ENCODE data around the gene TMEM231. TPM values are rescaled to one million over a fixed set of nuclear protein-coding genes. Genes with fewer than 3 reads are reported as not detected.

The TMEM231 gene
- total RNA-seq, 2 experiments from 2014 or later = 1.9 to 2.2 TPM

DNA sequence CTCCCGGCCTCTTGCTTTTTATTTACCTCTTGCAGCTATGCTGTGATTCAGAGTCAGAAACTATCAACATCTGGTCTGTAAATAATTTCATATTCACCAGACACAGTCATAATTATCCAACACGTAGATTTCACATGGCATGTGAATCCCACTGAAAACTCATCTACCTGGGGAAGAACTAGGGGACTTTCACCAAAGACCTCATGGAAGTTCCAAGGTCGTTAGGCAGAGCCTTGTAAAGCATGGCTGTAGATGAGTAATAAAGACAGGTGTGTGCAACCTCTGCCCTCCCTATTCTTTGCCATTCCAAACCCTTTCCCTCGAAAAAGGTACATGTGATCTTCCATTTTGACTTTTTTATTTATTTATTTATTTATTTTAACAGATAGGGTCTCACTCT lies 18.3 kb downstream of the TMEM231 start:
- no peaks in the 10 kb centered on the region for H3K9me3 Mint-ChIP-seq
- no peaks in the 10 kb centered on the region for H3K36me3 Mint-ChIP-seq (ENCODE audit: low read depth)
- ChIA-PET POLR2A (no interaction called here), CTCF (interaction anchor here (0.9 to 1.4 kb wide), 3 partner anchors 14 to 73 kb away, joined by 3 to 5 read pairs (median 4); no protein-coding TSS in a partner anchor)
- peaks cover 3% of the 10 kb centered on the region for H3K4me1 Mint-ChIP-seq
- DNase-seq = no peak
- no peaks in the 10 kb centered on the region for H3K27me3 Mint-ChIP-seq
- H3K4me3 Mint-ChIP-seq = no peak overlapping the region
- H3K27ac Mint-ChIP-seq = no peak overlapping the region

DNA sequence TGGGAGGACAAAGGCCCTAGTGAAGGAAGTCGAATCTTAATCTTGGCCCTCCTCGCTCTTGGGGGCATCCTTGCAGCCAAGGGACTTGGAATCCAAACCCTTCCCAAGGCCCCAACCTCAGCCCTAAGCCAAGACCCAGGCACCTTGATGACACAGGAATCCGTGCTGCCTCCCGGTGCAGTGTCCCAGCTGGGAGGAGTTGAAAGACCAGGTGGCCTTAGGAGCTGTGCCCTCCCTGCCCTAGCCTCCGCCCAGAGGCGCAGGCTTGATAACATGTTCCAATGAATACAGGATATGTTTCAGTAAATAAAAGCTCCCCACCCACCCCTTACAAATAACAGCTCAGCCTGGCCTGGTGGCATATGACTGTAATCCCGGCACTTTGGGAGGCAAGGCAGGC lies 20.2 kb downstream of the TMEM231 start, which contains the start of gene CHST5:
CHST5 (minus strand) TSS at position 208 of the 400 bp plus-strand sequence. CDS start 5,724 bp downstream, outside the sequence.
- H3K4me1 Mint-ChIP-seq = peaks cover 3% of the 10 kb centered on the region
- no peaks in the 10 kb centered on the region for H3K9me3 Mint-ChIP-seq
- no peaks in the 10 kb centered on the region for H3K36me3 Mint-ChIP-seq (ENCODE audit: low read depth)
- ChIA-PET CTCF (interaction anchor here (1.3 to 1.7 kb wide), 2 partner anchors 19 to 337 kb away, joined by 3 to 4 read pairs; no protein-coding TSS in a partner anchor), POLR2A (no interaction called here)
- no peak for DNase-seq
- H3K27ac Mint-ChIP-seq = no peak within 1 kb of the TSS
- H3K27me3 Mint-ChIP-seq = no peaks in the 10 kb centered on the region
- no peak within 1 kb of the TSS for H3K4me3 Mint-ChIP-seq

DNA sequence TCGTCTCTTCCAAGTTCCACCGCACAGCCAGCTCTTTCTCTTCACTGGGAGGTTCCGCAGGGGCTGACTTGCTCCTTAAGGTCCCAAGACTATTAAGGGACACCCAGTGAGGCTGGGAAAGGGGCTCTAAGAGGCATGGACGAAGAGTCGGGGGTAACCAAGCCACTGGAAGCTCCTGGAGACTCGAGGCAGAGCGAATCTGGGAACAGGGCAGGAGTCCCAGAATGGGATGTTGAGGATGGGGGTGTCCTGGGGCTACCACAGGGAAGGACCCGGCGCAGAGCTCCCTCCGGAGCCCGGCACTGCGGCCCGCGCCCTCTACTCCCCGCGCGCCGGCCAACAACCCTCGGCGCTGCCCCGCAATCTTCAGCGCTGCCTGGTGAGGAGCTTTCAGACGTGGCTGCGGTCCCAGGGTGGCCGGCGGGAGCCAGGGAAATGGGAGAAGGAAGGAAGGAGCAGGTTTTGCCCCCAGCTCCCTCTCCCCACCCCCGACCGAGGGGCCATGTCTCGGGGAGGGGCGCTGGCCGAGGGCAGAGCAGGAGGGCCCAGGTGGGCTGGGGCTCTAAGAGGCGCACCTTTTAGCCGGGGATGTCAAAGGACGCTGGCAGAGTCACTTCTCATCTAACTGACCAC lies 20.7 kb downstream of the TMEM231 start:
- Mint-ChIP-seq H3K27ac (no peak overlapping the region), H3K27me3 (no peaks in the 10 kb centered on the region), H3K4me1 (peaks cover under 1% of the 10 kb centered on the region), H3K36me3 (ENCODE audit: low read depth) (no peaks in the 10 kb centered on the region), H3K9me3 (no peaks in the 10 kb centered on the region), H3K4me3 (no peak overlapping the region)
- DNase-seq = no peak
- POLR2A ChIA-PET = interaction anchor here (0.7 kb wide), 1 partner anchor 258 kb away, joined by 3 read pairs; no protein-coding TSS in a partner anchor
- CTCF ChIA-PET = interaction anchor here (0.6 to 1.9 kb wide), 3 partner anchors 18 to 1259 kb away, joined by 4 to 9 read pairs (median 4); no protein-coding TSS in a partner anchor

DNA sequence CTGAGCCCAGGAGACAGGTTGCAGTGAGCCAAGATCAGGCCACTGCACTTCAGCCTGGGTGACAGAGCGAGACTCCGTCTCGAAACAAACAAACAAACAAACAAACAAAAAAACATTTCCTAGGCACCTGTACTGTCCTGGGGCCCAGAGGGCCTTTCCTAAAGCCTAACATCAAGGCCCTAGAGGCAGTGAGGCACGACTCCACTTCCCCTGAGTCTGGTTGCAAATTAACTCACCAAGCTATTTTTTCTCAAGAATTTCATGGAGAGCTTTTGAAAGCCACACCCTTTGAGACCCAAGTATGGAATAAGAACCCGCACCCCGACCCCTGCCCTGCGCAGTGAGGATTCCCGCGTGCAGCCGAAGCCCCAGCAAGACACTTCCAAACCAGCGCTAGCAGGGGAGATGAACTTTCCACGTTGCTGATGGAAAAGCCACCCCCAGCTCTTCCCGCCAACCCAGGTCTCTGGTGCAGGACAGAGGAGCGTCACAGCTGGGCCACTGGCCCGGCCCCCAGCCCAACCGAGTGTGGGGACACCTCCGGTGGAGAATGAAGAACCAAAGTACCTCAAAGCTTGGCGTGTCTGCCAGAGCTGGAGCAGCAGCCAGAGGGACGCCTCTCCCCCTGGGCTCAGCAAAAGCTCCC lies 21.4 kb downstream of the TMEM231 start:
- ChIA-PET CTCF (interaction anchor here (0.6 to 1.9 kb wide), 3 partner anchors 17 to 1259 kb away, joined by 4 to 9 read pairs (median 4); no protein-coding TSS in a partner anchor), POLR2A (interaction anchor here (0.7 kb wide), 1 partner anchor 258 kb away, joined by 3 read pairs; no protein-coding TSS in a partner anchor)
- Mint-ChIP-seq H3K36me3 (ENCODE audit: low read depth) (no peaks in the 10 kb centered on the region), H3K4me3 (no peak overlapping the region), H3K27ac (no peak overlapping the region), H3K9me3 (no peaks in the 10 kb centered on the region), H3K4me1 (no peaks in the 10 kb centered on the region), H3K27me3 (no peaks in the 10 kb centered on the region)
- DNase-seq = no peak

DNA sequence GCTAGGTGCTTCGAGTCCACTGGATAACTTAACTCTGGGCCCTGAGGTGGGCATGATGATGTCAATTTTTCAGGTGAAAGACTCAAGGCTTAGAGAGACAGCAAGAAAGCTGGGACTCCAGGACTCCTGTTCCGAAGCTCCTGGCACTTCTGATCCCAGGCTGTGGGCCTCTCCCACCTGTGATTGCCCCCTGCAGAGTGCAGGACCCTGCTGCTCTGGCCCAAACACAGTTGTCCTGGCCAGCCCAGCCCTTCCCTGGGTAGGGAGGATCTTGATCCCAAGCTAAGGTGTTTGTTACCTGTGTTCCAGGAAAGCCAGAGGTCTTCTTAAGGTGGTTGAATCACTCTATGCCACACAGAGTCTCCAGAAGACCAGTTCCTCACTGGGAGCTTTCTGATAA lies 23.3 kb downstream of the TMEM231 start:
- no peak for DNase-seq
- no peaks in the 10 kb centered on the region for H3K36me3 Mint-ChIP-seq (ENCODE audit: low read depth)
- no peaks in the 10 kb centered on the region for H3K27me3 Mint-ChIP-seq
- ChIA-PET POLR2A (no interaction called here), CTCF (interaction anchor here (1.5 to 2.1 kb wide), 3 partner anchors 8 to 17 kb away, joined by 5 to 11 read pairs (median 7); no protein-coding TSS in a partner anchor)
- H3K9me3 Mint-ChIP-seq = no peaks in the 10 kb centered on the region
- H3K27ac Mint-ChIP-seq = no peak overlapping the region
- H3K4me3 Mint-ChIP-seq = no peak overlapping the region
- H3K4me1 Mint-ChIP-seq = no peaks in the 10 kb centered on the region

DNA sequence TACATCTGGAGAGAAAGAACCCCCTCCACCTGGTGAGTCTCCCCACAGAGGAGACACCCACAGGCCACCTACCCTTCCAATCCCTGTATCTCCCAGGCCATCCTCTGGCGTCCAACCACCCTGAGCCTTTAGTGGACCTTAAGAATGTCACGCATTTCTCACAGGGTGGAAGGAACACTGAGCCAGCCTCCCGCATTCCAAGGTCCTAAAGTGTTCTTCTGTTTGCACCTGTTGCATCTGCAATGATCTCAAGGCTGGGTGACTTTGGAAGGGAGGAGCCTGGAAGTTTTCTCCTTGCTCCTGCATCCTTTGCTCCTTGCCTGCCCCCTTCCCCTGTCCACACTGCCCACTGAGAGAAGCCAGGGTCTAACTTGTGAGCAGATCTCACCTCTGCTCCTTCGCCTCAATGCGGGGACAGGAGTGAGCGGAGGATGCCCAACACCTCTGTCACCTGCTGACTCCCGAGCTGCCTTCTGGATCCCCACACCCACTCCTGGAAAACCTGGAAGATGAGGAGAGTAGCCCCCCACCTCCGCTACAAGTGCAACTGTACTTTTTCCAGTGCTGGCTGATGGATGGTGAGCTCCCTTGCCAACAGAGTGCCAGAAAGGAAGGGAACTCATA lies 23.8 kb downstream of the TMEM231 start:
- H3K4me3 Mint-ChIP-seq = no peak overlapping the region
- H3K36me3 Mint-ChIP-seq (ENCODE audit: low read depth) = no peaks in the 10 kb centered on the region
- no peak overlapping the region for H3K27ac Mint-ChIP-seq
- H3K4me1 Mint-ChIP-seq = no peaks in the 10 kb centered on the region
- DNase-seq = no peak
- POLR2A ChIA-PET = no interaction called here
- no peaks in the 10 kb centered on the region for H3K9me3 Mint-ChIP-seq
- H3K27me3 Mint-ChIP-seq = no peaks in the 10 kb centered on the region
- CTCF ChIA-PET = interaction anchor here (0.9 to 2.1 kb wide), 4 partner anchors 8 to 56 kb away, joined by 3 to 11 read pairs (median 6); no protein-coding TSS in a partner anchor

DNA sequence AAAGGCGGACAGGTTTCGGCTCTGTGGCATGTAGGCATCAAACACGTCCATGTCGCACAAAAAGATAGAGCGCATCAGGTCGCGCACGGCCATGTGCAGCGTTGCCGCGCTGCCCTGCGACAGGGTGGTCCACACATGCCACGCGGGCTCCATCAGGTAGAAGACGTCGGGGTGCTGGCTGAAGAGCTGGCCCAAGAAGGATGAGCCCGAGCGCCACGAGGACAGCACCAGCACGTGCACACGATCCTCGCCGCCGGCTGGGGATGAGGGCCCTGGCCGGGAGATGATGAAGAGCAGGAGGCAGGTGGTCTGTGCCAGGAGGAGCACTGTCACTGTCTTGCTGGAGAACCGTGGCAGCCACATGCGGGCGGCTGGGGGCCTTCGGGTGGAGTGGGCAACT lies 26.1 kb downstream of the TMEM231 start:
- Mint-ChIP-seq H3K36me3 (ENCODE audit: low read depth) (no peaks in the 10 kb centered on the region), H3K4me1 (no peaks in the 10 kb centered on the region), H3K27me3 (no peaks in the 10 kb centered on the region), H3K9me3 (no peaks in the 10 kb centered on the region), H3K27ac (no peak overlapping the region), H3K4me3 (no peak overlapping the region)
- no peak for DNase-seq
- ChIA-PET POLR2A (no interaction called here), CTCF (no interaction called here)

DNA sequence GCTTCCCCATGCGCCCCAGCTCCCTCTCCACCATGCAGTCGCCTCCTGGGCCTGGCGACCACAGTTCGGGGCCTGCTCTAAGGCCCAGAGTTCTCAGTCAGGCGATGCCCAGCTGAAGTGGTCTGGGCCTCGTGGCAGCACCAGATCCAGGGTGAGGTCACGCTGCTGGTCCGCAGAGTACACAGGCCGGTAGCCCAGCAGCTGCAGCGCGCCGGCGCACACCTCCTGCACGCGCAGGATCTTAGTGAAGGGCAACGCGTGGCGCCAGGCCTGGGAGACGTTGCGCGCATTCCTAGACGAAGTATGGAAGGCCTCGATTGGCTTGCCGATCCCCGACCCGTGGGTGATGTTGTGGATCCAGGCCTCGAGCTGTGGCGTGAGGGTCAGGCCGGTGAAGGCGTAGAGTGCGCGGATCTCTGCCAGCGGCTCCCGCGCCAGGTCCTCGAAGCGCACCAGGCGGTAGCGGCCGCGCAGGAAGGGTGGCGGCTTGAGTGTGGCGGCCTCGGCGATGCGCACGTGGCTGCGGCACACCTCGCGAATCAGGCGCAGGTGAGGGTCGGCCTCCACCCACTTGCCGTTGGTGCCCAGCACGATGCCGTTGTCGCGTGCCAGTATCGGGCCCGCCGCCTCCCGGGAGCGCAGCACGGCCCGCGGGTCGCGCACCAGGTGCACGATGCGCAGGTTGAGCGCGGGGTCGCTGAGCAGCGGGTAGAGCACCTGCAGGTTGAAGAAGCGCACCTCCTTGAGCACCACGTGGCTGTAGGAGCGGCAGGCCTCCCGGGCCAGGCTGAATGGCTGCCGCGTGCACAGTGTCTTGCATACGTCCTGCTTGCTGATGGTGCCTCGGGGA lies 26.8 kb downstream of the TMEM231 start:
- POLR2A ChIA-PET = no interaction called here
- H3K4me1 Mint-ChIP-seq = no peaks in the 10 kb centered on the region
- H3K27ac Mint-ChIP-seq = no peak overlapping the region
- H3K27me3 Mint-ChIP-seq = no peaks in the 10 kb centered on the region
- H3K9me3 Mint-ChIP-seq = no peaks in the 10 kb centered on the region
- DNase-seq = no peak
- CTCF ChIA-PET = interaction anchor here (1.2 kb wide), 1 partner anchor 13 kb away, joined by 4 read pairs; no protein-coding TSS in a partner anchor
- H3K4me3 Mint-ChIP-seq = no peak overlapping the region
- H3K36me3 Mint-ChIP-seq (ENCODE audit: low read depth) = no peaks in the 10 kb centered on the region

DNA sequence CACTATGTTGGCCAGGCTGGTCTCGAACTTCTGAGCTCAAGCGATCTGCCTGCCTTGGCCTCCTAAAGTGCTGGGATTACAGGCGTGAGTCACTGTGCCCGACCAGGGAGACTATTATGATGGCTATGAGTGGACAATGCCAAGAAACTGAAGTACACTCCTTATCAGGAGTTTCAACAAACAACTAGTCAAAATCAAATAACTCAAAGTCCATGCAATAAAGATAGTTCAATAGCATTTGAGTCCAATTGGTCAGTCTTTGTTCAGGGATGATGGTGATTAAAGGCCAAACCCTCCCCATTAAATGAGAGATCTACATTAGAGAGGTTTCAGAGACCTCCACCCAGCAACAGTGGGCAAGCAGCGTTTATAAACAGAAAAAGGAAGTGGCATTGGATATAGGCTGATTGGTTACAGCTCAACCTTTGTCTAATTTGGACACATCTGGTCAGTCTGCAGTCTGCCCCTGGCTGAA lies 28.2 kb downstream of the TMEM231 start:
- Mint-ChIP-seq H3K4me1 (no peaks in the 10 kb centered on the region), H3K27me3 (no peaks in the 10 kb centered on the region), H3K9me3 (no peaks in the 10 kb centered on the region), H3K27ac (no peak overlapping the region), H3K4me3 (no peak overlapping the region), H3K36me3 (ENCODE audit: low read depth) (no peaks in the 10 kb centered on the region)
- DNase-seq = no peak
- ChIA-PET POLR2A (no interaction called here), CTCF (no interaction called here)

DNA sequence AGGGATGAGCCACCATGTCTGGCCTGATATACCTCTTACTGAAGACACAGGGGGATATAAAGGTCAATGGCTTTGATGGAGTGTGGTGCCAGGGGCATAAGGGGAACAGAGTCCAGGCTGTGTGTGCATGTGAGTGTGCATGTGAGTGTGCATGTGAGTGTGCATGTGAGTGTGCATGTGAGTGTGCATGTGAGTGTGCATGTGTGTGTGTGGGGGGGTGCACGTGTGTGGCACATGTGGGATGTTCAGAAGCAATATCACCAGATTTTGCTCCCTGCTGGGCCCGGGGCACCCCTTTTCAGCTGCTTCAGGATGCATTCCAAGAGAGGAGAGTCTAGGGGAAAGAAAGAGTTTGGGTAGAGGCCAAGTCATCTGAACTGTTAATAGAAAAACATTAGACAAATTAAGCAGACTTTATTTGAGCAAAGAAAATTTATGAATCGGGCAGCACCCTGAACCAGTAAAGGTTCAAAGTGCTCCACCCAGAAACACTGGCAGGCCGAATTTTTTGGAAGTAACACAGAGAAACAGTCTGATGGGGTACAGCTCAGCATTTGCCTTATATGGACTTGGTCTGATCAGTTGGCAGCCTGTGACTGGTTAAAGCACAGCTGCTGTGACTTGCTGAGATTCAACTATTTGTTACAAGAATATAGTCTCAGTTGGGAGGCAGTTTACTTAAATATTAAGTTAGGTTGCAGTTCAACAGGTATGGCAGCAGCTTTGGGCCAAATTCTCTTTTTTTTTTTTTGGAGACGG lies 29.8 kb downstream of the TMEM231 start:
- H3K9me3 Mint-ChIP-seq = no peaks in the 10 kb centered on the region
- ChIA-PET CTCF (no interaction called here), POLR2A (no interaction called here)
- H3K4me1 Mint-ChIP-seq = no peaks in the 10 kb centered on the region
- H3K4me3 Mint-ChIP-seq = no peak overlapping the region
- DNase-seq = no peak
- no peak overlapping the region for H3K27ac Mint-ChIP-seq
- H3K36me3 Mint-ChIP-seq (ENCODE audit: low read depth) = no peaks in the 10 kb centered on the region
- H3K27me3 Mint-ChIP-seq = no peaks in the 10 kb centered on the region

DNA sequence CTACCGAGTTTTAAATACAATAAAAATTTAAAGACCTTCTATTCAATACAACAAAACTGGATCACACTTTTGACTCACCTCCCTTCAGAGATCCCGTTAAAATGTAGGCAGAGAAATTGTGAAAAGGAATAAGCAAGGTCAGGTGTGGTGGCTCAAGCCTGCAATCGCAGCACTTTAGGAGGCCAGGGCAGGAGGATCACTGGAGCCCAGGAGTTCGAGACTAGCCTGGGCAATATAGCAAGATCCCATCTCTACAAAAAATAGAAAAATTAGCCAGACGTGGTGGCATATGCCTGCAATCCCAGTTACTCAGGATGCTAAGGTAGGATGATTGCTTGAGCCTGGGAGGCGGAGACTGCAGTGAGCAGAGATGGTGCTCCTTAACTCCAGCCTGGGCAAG lies 36.9 kb downstream of the TMEM231 start:
- Mint-ChIP-seq H3K4me1 (peaks cover 13% of the 10 kb centered on the region), H3K4me3 (no peak overlapping the region), H3K27ac (no peak overlapping the region), H3K36me3 (ENCODE audit: low read depth) (no peaks in the 10 kb centered on the region), H3K27me3 (peaks cover 1% of the 10 kb centered on the region), H3K9me3 (no peaks in the 10 kb centered on the region)
- ChIA-PET POLR2A (no interaction called here), CTCF (interaction anchor here (1.2 to 1.5 kb wide), 2 partner anchors 22 to 47 kb away, joined by 3 read pairs; partner anchors contain the start of gene GABARAPL2)
- no peak for DNase-seq

Measured in activated CD4-positive, alpha-beta T cell treated with anti-CD3 and anti-CD28 coated beads, Interleukin-2, amount 10 ng/mL, durations not matched to agents 7 days and 5 days (primary cell).